CD4-positive, alpha-beta T cell treated with Interleukin-17A for 1 hour (primary cell): Measurements from ENCODE around the gene SGO1.
A peak's percentile ranks its signal among the peaks of the same experiment; 100 is the strongest.
"Not testable (repeated sequence)": the region's sequence is repeated elsewhere in the genome, so short reads cannot be mapped to it uniquely, and the experiment has no call there.

Experiments used
- DNase-seq: peaks from one replicate; pipeline ENCODE4 v3.0.0-alpha.2; 2020

Gene SGO1

DNA sequence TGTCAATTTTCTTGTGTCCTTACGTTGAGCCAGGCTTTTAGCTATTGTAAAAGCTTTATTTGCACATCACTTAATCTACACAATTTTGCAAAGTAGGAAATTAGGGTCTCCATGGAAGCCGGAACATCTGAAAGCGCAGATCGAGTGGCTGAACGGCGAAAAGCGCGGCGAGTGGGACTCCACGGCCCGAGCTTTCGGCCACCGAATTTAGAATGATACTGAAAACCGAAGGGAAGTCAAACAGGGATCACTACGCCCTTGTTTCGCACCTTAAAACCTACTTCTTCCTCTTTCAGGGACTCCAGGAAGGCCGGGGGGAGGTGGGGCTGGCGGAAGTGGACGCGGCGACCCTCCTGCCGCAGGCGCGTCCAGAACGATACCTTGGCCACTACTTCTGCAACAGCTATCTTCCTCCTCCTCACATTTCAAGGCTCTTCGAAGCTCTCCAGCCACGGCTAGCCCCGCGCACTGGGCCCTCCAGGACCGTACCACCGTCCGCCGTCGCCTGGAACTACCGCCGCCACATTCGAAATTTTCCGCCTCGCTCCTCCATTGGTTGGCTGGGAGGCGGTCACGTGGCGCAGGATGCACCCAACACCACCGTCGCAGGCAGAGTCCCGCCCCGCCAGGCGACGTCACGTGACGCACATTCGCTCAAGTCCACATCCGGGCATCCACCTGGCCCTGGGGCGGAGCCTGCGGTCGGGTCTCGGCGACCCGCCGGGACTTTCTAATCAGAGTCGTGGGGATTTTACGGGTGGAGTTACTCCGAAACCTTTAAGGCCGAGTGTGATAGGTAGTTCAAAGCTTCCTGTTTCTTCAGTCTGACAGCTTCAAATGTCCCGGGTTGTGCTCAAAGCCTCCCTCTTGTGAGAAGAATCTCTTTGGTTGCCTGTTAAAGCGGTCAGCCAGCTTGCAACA lies at the start of gene SGO1:
SGO1 (minus strand) TSS at position 528 of the 921 bp plus-strand sequence. CDS start 2,179 bp downstream, outside the sequence.
- DNase-seq, result peak; percentile 99

DNA sequence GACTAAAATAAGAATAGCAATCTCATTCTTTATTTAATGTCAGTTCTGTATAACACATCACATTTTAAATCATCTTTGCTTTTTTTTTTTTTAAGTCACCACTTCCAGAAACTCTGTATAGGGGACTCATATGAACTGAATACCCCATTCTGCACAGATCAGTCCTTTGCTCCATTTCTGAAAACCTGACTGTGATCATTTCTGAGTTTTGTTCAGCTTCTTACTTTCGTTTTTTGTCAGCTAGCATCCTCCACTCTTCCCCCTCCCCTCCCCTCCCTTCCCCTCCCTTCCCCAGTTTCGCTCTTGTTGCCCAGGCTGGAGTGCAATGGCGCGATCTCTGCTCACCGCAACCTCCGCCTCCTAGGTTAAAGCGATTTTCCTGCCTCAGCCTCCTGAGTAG lies 49.8 kb upstream of the SGO1 start:
- no peak for DNase-seq

DNA sequence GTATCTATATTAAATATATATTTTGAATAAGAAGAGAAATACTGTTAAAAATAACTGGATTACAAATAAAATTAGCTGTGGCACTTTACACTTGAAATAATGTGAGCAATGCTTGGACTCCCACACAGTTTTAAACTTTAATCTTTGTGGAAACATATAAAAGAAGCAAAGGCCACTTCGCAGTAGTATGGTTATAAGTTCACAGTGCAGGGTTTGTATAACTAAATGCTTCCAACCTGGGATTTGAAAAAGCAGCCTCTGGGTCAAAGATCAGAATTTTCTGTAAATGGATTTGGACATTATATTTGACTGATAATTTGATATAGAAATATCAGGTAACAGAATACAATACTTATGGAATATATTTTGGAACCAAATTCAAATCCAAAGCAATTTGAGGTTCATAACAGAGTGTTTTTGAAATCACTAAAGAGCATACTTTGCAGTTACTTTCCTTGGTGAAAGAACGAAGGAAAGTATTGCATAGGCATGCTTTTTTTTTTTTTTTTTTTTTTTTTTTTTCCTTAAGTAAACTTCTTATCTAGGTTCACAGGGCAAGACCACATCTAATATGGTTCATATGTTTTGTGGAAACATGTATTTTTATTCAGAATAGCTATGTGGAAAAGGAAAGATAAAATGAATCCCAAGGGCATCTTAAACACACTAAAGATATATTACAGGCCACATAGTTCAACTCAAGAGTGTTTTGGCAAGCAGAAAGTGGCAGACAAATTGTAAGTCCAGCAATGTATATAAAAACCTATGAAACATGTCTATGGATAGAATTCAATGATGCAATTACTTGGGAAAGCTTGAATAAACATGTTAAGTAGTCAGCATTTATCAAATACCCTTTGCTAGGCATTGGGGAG lies 47.1 kb upstream of the SGO1 start:
- no peak for DNase-seq

DNA sequence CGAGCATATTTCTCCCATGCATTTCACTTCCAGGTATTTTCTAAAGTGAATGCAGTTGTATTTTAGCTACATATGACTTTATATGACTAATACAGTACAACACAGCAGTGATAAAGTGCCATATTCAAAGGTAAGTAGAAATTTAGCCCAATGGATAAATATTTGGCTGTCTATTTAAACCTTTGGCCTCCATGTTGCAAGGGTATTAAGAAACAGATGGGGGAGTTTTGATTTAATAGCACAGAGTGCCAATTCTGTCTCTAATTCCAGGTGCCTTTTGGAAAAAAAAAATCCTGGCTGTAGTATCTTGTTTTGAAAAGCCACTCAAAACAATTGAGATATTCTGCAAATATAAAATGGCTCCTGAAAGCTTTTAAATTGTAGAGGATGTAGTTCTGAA lies 44.9 kb upstream of the SGO1 start:
- no peak for DNase-seq

DNA sequence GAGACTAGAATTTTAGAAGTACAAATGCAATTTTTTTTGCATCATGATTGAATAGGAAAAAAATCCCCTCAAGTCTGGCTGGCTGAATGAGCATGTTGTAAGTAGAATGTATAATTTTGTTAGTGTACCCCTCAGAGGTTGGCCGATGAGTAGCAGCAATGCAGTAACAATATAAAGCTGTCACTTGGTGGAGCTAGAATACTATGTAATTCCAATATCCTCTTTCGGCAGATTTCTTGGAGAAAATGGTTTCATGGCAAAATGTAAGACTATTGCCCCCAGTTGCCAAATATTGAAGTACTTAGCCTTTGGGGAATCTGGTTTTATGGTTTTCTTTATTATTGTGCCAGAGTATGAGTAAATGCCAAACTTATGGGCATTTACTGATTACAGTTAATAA lies 39.8 kb upstream of the SGO1 start:
- no peak for DNase-seq

DNA sequence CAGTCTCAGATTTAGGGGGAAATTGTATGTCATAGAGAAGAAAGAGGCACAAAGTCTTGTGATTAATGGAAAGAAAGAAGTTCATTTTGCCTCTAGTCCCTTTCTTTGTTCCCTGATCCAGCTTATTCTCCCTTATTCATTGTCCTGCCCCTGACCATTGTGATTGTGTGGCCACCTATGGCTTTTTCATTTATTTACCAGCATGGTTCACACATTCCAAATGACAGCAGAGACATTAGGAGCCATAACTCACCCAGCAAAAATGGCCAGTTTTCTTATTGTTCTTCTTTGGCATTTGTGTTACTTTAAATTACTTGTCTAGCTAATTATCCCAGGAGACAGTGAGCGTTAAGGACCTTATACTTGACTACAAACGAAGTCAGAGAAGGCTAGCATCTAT lies 36.3 kb upstream of the SGO1 start:
- DNase-seq, result no peak

DNA sequence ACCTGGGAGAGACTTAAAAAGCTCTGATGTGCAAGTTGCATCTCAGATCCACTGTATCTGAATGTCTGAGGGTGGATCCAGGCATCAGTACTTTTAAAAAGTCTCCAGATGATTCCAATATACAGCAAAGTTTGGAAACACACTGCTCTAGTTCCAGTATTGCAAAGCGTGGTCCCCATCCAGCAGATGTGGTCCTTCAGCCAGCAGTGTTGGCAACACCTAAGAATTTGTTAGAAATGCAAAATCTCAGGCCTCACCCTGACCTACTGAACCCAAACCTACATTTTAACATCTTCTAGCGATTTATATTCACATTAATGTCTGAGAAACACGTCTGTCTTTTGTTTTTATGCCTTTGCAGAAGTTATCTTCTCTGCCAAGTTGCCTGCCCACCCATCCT lies 32.2 kb upstream of the SGO1 start:
- no peak for DNase-seq

DNA sequence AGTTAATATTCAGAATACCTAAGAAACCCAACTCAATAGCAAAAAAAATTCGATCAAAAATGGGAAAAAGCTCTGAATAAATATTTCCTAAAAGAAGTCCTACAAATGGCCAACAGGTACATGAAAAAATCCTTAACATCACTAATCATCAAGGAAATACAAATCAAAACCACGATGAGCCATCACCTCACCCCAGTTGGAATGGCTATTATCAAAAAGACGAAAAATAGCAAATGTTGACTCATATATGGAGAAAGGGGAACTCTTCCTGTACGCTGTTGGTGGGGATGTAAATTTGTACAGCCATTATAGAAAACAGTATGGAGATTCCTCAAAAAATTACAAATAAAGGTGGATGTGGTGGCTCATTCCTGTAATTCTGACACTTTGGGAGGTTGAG lies 29.6 kb upstream of the SGO1 start:
- DNase-seq, result no peak

DNA sequence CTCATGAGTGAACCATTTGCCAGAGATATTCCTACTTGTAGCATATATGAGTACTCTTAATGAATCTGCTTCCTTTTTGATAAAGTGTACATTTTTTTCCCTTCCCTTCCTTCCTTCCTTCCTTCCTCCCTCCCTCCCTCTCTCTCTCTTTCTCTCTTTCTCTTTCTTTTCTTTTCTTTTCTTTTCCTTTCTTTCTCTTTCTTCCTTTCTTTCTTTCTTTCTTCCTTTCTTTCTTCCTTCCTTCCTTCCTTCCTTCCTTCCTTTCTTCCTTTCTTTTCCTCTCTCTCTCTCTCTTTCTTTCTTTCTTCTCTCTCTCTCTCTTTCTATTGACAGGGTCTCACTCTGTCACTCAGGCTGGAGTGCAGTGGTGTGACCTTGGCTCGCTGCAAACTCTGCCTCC lies 27.5 kb upstream of the SGO1 start:
- DNase-seq, result not testable (repeated sequence)

DNA sequence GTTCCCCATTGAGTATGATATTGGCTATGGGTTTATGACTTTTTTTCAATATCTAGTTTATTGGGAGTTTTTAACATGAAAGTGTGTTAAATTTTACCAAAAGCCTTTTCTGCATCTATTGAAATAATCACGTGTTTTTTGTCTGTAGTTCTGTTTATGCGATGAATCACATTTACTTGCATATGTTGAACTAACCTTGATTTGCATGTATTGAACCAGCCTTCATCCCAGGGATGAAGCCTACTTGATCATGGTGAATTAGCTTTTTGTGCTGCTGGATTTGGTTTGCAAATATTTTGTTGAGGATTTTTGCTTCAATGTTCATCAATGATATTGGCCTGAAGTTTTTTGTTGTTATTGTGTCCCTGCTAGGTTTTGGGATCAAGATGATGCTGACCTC lies 21.9 kb upstream of the SGO1 start:
- not testable (repeated sequence) for DNase-seq

DNA sequence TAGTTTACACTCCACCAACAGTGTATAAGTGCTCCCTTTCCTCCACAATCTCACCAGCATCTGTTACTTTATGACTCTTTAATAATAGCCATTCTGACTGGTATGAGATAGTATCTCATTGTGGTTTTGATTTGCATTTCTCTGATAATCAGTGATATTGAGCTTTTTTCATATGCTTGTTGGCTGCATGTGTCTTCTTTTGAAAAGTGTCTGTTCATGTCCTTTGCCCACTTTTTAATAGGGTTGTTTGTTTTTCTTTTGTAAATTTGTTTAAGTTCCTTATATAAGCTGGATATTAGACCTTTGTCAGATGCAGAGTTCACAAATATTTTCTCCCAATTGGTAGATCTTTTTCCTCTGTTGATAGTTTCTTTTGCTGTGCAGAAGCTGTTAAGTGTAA lies 19.9 kb upstream of the SGO1 start:
- DNase-seq, result not testable (repeated sequence)

DNA sequence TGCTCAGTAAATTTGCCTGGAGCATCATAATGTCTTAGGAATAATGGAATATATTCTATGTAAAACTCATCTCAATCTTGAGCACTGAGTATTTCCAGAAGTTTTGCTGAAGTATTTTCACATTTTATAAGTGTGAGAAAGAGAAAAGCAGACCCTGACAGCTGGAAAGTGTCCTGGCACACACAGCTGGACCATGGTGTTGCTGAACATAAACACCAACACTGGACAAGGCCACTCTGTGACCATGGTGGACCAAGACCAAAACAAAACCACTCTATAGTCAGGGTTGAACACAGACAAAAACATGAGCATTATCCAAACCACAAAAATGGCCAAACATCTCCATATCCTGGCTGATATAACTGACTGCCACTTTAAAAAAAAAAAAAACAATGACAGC lies 15.1 kb upstream of the SGO1 start:
- DNase-seq, result no peak

DNA sequence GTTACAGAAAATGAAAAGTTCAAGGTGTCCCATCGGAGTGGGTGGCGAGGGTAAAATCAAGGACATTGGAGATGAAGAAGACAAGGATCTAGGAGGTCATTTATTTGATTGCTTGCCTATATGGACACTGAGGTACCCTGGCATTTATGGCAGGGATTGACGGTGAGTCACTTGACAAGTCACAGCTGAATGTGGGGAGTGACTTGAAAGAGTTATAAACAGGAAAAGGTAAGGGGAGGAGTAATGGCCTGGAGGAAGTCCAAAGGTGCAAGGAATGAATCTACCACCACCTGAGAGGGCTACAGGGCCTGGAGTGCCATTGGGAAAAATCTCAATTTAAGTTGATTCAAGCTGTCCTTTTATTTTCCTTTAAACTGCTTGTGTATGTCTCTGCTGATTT lies 11.8 kb upstream of the SGO1 start:
- DNase-seq, result no peak

DNA sequence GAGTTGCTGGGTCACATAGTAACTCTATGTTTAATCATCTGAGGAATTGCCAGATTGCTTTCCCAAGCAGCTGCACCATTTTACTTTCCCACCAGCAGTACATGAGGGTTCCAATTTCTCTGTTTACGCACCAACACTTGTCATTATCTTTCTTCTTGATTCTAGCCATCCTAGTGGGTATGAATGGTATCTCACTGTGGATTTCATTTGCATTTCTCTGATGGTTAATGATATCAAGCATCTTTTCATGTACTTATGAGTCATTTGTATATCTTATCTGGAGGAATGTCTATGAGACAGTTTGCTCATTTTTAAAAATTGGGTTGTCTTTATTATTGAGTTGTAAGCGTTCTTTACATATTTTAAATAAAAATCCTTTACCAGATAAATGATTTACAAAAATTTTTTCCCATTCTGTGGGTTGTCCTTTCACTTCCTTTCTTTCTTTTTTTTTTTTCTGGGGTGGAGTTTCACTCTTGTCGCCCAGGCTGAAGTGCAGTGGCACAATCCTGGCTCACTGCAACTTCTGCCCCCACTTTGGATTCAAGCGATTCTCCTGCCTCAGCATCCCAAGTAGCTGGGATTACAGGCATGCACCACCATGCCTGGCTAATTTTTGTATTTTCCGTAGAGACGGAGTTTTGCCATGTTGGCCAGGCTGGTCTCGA lies 8.9 kb upstream of the SGO1 start:
- DNase-seq, result no peak

DNA sequence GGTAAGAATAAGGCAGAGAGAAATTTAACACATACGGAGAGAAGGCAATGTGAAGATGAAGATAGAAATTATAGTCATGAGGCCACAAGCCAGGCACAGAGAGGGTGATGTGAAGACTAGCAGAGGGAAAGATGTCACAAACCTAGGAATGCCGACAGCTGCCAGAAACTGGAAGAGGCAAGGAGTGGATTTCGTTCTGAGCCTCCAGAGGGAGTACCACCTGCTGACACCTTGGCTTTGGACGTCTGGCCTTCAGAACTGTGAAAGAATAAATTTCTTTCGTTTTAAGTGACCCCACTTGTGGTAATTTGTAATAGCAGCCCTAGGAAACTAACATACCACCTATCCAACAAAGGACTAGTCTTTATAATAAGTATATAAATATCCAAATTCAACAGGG lies 5.0 kb upstream of the SGO1 start:
- no peak for DNase-seq

DNA sequence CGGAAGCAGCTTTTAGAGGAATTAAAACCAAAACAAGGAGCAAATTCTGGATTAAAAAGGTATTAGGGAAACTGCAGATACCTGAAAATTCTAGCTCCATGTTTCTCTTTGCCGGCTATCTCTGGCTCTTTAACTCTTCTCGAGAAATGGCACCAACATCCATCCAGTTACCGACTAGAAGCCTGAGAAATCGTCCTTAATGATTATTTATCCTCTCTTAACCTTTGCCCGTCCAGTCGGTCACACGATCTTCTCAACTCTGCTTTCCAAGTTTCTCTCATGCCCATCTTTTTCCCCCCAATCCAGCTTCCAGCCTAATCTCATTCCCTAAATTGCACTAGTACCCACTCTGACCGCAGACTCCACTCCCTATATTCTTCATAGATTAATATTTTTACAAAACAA lies 596 bp upstream of the SGO1 start:
- no peak for DNase-seq

DNA sequence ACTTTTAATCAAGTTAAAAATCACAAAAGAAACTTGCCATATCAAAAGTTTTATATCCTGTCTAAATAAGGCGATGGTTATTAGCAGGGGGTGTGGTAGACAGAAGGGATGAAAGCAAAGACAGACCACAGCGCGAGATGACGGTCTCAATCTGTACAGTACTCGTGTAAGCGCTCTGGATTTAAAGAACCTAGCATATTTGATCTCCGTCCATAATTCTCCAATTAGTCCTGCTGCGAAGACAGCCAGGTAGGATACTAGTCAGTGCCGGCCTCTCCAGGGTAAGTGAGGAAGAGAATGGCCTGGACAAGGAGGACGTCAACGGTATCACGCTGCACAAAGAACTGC lies 701 bp downstream of the SGO1 start:
- peak; percentile 51 for DNase-seq

DNA sequence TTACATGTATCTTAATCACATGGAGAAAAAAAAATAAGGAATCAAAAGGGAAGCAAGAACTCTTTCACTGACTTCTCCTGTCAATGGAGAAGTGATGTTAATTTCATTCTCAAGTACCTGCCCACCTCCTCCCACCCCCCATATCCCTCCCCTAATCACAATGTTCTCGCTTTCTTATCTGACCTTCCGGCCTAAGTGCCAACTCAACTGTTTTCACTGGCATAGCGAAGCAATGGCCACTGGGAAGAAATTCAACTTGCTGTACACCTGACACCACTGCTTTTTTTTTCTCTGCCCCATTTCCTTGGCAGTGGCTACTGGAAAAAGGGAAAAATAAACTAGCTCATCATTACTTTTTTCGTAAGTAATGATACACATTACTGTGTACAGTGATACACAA lies 3.8 kb downstream of the SGO1 start:
- DNase-seq, result no peak

DNA sequence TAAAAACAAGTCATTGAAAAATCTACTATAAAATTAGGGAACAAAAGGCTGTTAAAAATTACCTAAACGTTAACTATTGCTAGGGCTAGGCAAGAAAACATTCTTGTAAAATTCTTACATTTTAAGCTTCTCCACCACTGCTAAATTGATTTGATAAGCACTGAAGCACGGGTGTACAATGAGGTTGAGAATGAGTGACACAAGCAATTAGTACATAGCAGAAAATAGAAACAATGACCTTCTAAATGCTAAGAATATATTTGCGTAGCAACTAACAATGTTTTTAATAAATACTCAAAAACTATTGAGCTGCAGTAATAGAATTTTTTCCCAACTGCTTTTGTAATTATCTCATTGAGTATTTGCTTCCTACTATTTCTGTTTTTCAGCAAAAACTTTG lies 4.7 kb downstream of the SGO1 start:
- no peak for DNase-seq

DNA sequence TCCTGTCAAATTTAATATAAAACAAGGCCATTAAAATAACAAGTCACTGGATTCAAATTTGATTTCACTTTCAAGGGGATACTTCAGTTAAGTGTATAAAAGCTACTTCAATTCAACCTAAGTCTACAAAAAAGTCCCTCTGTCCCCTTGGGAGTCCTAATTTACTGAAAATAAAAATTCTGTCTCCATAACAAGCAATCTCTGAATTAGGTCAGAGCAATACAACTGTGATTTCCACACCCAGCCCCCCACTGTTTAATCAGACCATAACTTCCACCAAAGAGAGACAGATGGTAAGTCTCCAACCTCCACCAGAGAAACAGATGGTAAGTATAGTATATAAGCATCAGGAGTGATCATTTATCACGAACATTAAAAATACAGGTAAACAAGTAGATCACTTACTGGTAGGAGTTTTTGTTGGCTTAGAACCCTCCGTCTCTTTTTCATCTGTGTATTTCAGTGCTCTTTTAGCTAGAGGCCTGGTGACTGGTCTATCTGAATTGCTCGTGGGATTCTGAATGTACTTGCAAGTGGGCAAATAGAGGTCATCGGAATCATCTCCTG lies 12.1 kb downstream of the SGO1 start:
- DNase-seq, result no peak

DNA sequence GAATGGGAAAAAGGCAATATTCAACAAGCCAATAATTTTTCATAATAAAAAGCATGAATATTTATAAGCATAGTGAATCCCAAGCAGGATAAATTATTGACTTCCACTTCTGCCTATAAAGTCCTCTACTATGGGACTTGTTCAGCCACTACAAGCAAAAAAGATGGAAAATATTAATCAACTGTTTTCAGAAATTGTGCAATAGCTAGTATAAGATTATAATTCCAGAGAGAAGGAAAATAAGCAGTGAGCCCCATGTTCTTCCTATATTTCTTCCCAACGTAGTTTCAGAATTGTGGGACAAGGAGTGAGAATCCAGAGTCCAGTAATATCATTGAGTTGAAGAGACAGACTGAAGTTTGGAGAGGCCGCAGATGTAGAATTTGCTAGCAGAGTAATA lies 24.3 kb downstream of the SGO1 start:
- DNase-seq, result no peak

DNA sequence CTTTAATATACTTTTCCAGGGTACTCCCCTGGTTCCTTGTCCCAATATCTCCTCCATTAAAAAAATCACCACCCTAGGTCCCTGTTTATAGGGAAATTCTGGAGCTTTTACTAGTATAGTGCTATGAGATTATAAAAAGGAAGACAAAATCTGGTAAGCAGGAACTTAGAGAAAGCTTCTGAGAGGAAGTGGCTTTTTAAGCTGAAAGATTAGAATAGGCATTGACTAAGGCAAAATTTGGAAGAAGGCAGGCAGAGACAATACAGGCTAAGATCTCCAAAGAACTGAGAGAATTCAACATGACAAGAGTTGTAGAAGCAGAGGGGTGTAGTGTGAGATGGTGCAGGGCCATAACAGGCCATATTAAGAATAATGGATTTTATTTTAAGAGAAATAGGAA lies 25.8 kb downstream of the SGO1 start:
- peak; percentile 6 for DNase-seq

DNA sequence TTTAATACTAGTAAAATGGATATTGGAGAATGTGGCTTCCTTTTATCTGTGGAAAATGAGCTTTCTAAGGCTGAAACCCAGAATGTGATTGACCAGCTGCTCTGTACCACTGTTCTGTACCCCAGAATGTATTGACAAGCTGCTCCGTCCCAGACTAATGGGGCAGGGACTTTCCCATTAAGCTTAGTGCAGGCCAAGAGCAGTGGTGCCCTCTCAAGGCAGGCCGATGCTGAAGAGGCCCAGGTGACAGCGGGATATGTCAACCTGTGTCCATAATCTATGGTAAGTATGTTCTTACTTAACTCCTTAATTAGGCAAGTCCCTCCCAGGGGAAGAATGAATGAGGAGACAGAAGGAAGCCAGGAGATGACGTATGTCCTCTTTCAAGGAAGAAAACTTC lies 31.1 kb downstream of the SGO1 start:
- no peak for DNase-seq
